ENCODE data around the gene PNMA8A. TPM values are rescaled to one million over a fixed set of nuclear protein-coding genes. Genes with fewer than 3 reads are reported as not detected.

Gene PNMA8A
- total and polyA plus RNA-seq, 2 of the 13 experiments (the other 11 are each of a cell fraction or from before 2014, with no cell fraction given), result 0.13 to 0.51 TPM

- TF ChIP-seq ZNF407 (CRISPR knock-in tag; IDR thresholded peaks at IDR 0.05; ENCODE audit: not compliant biosample characterization) (no peak), ZNF546 (CRISPR knock-in tag; conservative IDR thresholded peaks at IDR 0.05) (no peak), ZKSCAN1 (IDR thresholded peaks at IDR 0.05; ENCODE audit: low read length) (no peak), ZNF335 (CRISPR knock-in tag; IDR thresholded peaks at IDR 0.05) (peak; percentile 66; the same call in 1 of the 2 replicates), ZFYVE20 (CRISPR knock-in tag; IDR thresholded peaks at IDR 0.05; ENCODE audit: borderline replicate concordance, low read depth) (no peak), EEA1 (CRISPR knock-in tag; IDR thresholded peaks at IDR 0.05; ENCODE audit: borderline replicate concordance) (no peak), THAP9 (CRISPR knock-in tag; IDR thresholded peaks at IDR 0.05; ENCODE audit: borderline replicate concordance) (peak; percentile 54; the same call in 1 of the 2 replicates), DR1 (CRISPR knock-in tag; IDR thresholded peaks at IDR 0.05) (no peak)
- TF ChIP-seq, protein P1, sequence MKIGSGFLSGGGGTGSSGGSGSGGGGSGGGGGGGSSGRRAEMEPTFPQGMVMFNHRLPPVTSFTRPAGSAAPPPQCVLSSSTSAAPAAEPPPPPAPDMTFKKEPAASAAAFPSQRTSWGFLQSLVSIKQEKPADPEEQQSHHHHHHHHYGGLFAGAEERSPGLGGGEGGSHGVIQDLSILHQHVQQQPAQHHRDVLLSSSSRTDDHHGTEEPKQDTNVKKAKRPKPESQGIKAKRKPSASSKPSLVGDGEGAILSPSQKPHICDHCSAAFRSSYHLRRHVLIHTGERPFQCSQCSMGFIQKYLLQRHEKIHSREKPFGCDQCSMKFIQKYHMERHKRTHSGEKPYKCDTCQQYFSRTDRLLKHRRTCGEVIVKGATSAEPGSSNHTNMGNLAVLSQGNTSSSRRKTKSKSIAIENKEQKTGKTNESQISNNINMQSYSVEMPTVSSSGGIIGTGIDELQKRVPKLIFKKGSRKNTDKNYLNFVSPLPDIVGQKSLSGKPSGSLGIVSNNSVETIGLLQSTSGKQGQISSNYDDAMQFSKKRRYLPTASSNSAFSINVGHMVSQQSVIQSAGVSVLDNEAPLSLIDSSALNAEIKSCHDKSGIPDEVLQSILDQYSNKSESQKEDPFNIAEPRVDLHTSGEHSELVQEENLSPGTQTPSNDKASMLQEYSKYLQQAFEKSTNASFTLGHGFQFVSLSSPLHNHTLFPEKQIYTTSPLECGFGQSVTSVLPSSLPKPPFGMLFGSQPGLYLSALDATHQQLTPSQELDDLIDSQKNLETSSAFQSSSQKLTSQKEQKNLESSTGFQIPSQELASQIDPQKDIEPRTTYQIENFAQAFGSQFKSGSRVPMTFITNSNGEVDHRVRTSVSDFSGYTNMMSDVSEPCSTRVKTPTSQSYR (CRISPR knock-in tag; IDR thresholded peaks at IDR 0.05; ENCODE audit: borderline replicate concordance), result no peak
- TF ChIP-seq, protein P2, sequence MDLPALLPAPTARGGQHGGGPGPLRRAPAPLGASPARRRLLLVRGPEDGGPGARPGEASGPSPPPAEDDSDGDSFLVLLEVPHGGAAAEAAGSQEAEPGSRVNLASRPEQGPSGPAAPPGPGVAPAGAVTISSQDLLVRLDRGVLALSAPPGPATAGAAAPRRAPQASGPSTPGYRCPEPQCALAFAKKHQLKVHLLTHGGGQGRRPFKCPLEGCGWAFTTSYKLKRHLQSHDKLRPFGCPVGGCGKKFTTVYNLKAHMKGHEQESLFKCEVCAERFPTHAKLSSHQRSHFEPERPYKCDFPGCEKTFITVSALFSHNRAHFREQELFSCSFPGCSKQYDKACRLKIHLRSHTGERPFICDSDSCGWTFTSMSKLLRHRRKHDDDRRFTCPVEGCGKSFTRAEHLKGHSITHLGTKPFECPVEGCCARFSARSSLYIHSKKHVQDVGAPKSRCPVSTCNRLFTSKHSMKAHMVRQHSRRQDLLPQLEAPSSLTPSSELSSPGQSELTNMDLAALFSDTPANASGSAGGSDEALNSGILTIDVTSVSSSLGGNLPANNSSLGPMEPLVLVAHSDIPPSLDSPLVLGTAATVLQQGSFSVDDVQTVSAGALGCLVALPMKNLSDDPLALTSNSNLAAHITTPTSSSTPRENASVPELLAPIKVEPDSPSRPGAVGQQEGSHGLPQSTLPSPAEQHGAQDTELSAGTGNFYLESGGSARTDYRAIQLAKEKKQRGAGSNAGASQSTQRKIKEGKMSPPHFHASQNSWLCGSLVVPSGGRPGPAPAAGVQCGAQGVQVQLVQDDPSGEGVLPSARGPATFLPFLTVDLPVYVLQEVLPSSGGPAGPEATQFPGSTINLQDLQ (CRISPR knock-in tag; IDR thresholded peaks at IDR 0.05), result no peak
These were observed 44.7 kb downstream of the PNMA8A start (continued) for GRCh38 chr19:46426506-46427162.

All from HepG2 (cell line).